ENCODE results near the gene ECPAS. TPM values are rescaled to one million over a fixed set of nuclear protein-coding genes. Genes with fewer than 3 reads are reported as not detected.

The ECPAS gene
- total RNA-seq, 1 experiment from 2014 or later = 71.1 TPM

GRCh38 chr9:111412280-111412679, 71.9 kb downstream of the ECPAS start:
- no peak overlapping the region for H2AFZ ChIP-seq (ENCODE audit: low read depth, low read length, poor library complexity, severe bottlenecking)
- no TSS peak for BruUV-seq (replicated peaks)
- no peaks in the 10 kb centered on the region for H3K27me3 ChIP-seq (ENCODE audit: insufficient read depth, low read length)
- no peak overlapping the region for H3K9ac ChIP-seq (ENCODE audit: low read length)
- H3K4me1 ChIP-seq (ENCODE audit: control insufficient read depth in 1 of 2, insufficient read depth in 2 of 2, low read length in 2 of 2) = no peaks in the 10 kb centered on the region
- peaks cover 25 to 65% of the 10 kb centered on the region in 2 experiments; a peak in 3 of 4 replicates for H3K36me3 ChIP-seq (ENCODE audit: control insufficient read depth in 1 of 2, insufficient read depth in 2 of 2, low read length in 2 of 2)
- RAD21 ChIA-PET (ENCODE audit: low non-redundant PET in 1 of 2, low total read pairs in 2 of 2, uncharacterized antibody in 2 of 2, unreplicated experiment in 2 of 2) = no interaction called here
- no peak for TF ChIP-seq SRF (IDR thresholded peaks at IDR 0.05; ENCODE audit: low read depth)
- TF ChIP-seq SIN3A (IDR thresholded peaks at IDR 0.05; ENCODE audit: low read depth) = no peak
- TF ChIP-seq CBX3 (IDR thresholded peaks at IDR 0.05; ENCODE audit: low read depth) = no peak
- TF ChIP-seq TCF7L2 (IDR thresholded peaks at IDR 0.05; ENCODE audit: borderline replicate concordance, extremely low read depth, insufficient read depth, insufficient read length) = no peak
- TF ChIP-seq POLR2AphosphoS5 (IDR thresholded peaks at IDR 0.05; ENCODE audit: low read depth, low read length) = no peak
- TF ChIP-seq REST (IDR thresholded peaks at IDR 0.05; ENCODE audit: low read depth) = no peak
- no peak for TF ChIP-seq CEBPB (IDR thresholded peaks at IDR 0.05; ENCODE audit: low read depth)
- no peak for TF ChIP-seq EZH2 (IDR thresholded peaks at IDR 0.05)
- no peak for TF ChIP-seq ZNF274 (IDR thresholded peaks at IDR 0.05; ENCODE audit: low read depth, low read length)
- no peak for TF ChIP-seq ATF3 (IDR thresholded peaks at IDR 0.05)
- no peak for TF ChIP-seq POLR2A (IDR thresholded peaks at IDR 0.05; ENCODE audit: borderline replicate concordance, extremely low read depth, insufficient read depth, insufficient read length)
- no peak for TF ChIP-seq FOSL1 (IDR thresholded peaks at IDR 0.05; ENCODE audit: low read depth)
- H3K4me2 ChIP-seq (ENCODE audit: low read length) = no peak overlapping the region
- ATAC-seq (no peak), DNase-seq (ENCODE audit: low read depth, low spot score) (no peak)
- H3K79me2 ChIP-seq (ENCODE audit: insufficient read depth, low read length) = no peaks in the 10 kb centered on the region
- no peaks in the 10 kb centered on the region for H4K20me1 ChIP-seq (ENCODE audit: insufficient read depth)
- no peaks in the 10 kb centered on the region for H3K9me3 ChIP-seq (ENCODE audit: control insufficient read depth in 1 of 2, insufficient read depth in 1 of 2, low read depth in 1 of 2, low read length in 2 of 2)
- no peaks in the 10 kb centered on the region for H3K9me2 ChIP-seq (ENCODE audit: insufficient read depth)
- H3K4me3 ChIP-seq (replicated peaks in 1 of 2; ENCODE audit: low read depth in 1 of 2, low read length in 2 of 2) = no peak overlapping the region
- CTCF ChIA-PET = no interaction called here
- H3K27ac ChIP-seq (ENCODE audit: low read depth, low read length) = no peak overlapping the region
- intact Hi-C loops (cut with micrococcal nuclease) = no loop called here
- POLR2A ChIA-PET = no interaction called here

Data from HCT116 (cell line).